ENCODE measurements around the gene STAT5A. TPM values are rescaled to one million over a fixed set of nuclear protein-coding genes. Genes with fewer than 3 reads are reported as not detected.

STAT5A gene
- total and polyA plus RNA-seq, 9 of the 15 experiments (the other 6 are each of a cell fraction or from before 2014, with no cell fraction given), result 79.9 to 415 (median 196) TPM

DNA sequence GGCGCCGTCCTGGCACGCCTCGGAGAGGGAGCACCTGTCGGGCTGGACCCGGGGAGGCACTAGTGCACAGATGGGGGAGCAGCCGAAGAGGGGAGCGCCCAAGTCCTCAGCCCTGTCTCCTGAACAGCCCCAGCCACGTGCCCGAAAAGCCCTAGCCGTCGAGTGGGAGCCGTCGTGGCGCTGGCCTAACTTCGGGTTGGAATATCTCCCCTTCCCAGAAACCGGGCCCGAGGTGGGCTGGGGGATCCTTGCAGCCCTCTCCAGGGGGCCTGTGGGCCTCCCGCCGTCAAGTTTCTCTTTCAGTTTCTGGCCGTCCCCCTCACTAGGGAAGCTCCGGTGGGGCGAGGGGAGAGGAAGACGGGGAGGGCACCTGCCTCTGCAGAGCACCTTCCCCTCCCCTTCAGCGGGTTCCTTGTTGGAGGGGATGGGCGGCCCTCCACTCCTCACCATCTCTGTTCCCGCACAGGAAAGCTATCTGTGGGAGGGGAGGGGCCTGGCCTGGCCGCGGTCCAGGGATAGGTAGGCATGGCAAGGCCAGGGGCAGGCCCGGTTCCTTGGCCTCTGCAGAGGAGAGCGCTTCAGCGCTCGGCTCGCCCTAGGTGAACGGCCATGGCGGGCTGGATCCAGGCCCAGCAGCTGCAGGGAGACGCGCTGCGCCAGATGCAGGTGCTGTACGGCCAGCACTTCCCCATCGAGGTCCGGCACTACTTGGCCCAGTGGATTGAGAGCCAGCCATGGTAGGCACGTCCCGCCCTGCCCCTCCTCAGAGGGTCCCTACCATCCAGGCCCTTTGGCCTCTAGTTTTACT, 709 bp downstream of the STAT5A start (continued):
- TF ChIP-seq CHD2 (IDR thresholded peaks at IDR 0.05; ENCODE audit: low read depth, low read length), result no peak
- TF ChIP-seq CBFB (CRISPR knock-in tag; IDR thresholded peaks at IDR 0.05), result 0 out of 2 replicates have a peak, but pooled peaks have one; percentile 57
- 0 out of 2 replicates have a peak, but pooled peaks have one; percentile 49 for TF ChIP-seq POLR2AphosphoS5 (IDR thresholded peaks at IDR 0.05; ENCODE audit: control insufficient read depth, insufficient read depth, low read depth, low read length)
- no peak for TF ChIP-seq TAF15 (IDR thresholded peaks at IDR 0.05; ENCODE audit: low read depth, low read length)
- TF ChIP-seq, protein P1, sequence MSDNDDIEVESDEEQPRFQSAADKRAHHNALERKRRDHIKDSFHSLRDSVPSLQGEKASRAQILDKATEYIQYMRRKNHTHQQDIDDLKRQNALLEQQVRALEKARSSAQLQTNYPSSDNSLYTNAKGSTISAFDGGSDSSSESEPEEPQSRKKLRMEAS (CRISPR knock-in tag; IDR thresholded peaks at IDR 0.05), result peak; percentile 10; the same call in 1 of the 2 replicates
- no peak for TF ChIP-seq MTA1 (IDR thresholded peaks at IDR 0.05; ENCODE audit: borderline replicate concordance)
- TF ChIP-seq, protein P2, sequence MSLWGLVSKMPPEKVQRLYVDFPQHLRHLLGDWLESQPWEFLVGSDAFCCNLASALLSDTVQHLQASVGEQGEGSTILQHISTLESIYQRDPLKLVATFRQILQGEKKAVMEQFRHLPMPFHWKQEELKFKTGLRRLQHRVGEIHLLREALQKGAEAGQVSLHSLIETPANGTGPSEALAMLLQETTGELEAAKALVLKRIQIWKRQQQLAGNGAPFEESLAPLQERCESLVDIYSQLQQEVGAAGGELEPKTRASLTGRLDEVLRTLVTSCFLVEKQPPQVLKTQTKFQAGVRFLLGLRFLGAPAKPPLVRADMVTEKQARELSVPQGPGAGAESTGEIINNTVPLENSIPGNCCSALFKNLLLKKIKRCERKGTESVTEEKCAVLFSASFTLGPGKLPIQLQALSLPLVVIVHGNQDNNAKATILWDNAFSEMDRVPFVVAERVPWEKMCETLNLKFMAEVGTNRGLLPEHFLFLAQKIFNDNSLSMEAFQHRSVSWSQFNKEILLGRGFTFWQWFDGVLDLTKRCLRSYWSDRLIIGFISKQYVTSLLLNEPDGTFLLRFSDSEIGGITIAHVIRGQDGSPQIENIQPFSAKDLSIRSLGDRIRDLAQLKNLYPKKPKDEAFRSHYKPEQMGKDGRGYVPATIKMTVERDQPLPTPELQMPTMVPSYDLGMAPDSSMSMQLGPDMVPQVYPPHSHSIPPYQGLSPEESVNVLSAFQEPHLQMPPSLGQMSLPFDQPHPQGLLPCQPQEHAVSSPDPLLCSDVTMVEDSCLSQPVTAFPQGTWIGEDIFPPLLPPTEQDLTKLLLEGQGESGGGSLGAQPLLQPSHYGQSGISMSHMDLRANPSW (CRISPR knock-in tag; IDR thresholded peaks at IDR 0.05), result no peak
- TF ChIP-seq NFIC (IDR thresholded peaks at IDR 0.05), result peak; percentile 94
- no peak for TF ChIP-seq SMARCA4 (IDR thresholded peaks at IDR 0.05)
- no peak for TF ChIP-seq KHSRP (IDR thresholded peaks at IDR 0.05)
- no peak for TF ChIP-seq NR1H2 (CRISPR knock-in tag; IDR thresholded peaks at IDR 0.05)

Measured in K562 (cell line).